GM21723 (cell line): ENCODE results near the gene DIS3L.
"Not testable (repeated sequence)": the region's sequence is repeated elsewhere in the genome, so short reads cannot be mapped to it uniquely, and the experiment has no call there.

Experiments used
- ATAC-seq: cut with Tn5 transposase; IDR thresholded peaks from one replicate; pipeline ENCODE4 v1.9.1; 2021; ENCODE audit warnings: mild to moderate bottlenecking, moderate library complexity; ENCODE audit not compliant: unreplicated experiment

The DIS3L gene

DNA sequence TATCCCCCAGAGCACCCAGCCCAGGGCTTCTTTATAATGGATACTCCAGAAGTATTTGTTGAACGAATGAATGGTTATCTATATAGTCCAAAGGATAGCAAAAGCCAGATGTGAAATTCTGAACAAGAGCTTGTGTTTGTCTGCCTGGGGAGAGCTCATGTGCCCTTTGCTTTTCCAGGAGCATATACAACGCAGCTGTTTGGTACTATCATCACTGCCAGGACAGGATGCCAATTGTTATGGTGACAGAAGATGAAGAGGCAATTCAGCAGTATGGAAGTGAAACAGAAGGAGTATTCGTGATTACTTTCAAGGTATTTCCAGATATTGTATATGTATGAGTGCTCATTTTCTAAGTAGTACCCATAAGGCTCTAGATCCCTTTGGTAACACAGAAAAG, 15.2 kb downstream of the DIS3L start:
- ATAC-seq, result no peak

GRCh38 chr15:66309828-66310227, 16.5 kb downstream of the DIS3L start:
- ATAC-seq, result no peak

DNA sequence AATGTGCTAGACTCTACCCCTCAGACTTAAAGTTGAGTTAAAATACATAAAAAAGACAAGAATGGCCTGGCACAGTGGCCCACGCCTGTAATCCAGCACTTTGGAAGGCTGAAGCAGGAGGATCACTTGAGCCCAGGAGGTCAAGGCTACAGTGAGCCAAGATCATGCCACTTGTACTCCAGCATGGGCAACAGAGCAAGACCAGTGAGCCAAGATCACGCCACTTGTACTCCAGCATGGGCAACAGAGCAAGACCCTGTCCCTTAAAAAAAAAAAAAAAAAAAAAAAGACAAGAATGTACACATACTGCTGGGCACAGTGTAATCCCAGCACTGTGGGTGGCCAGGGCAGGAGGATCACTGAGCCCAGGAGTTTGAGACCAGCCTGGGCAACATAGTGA, 17.4 kb downstream of the DIS3L start:
- ATAC-seq, result no peak

- ATAC-seq, result no peak
Observed at GRCh38 chr15:66312144-66312543, 18.8 kb downstream of the DIS3L start.

GRCh38 chr15:66323312-66323928, 30.1 kb downstream of the DIS3L start:
- no peak for ATAC-seq

GRCh38 chr15:66326051-66326450, 32.7 kb downstream of the DIS3L start:
- ATAC-seq, result no peak

DNA sequence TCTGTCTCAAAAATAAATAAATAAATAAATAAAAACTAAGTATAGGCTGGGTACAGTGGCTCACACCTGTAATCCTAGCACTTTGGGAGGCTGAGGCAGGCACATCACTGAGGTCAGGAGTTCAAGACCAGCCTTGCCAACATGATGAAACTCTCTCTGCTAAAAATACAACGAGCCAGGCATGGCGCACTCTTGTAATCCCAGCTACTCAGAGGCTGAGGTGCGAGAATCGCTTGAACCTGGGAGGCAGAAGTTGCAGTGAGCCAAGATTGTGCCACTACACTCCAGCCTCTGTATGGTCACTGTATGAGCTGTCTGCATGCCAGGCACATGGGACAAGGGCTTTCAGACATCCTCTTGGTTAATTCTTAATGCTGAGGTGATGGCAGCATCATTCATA, 34.4 kb downstream of the DIS3L start:
- ATAC-seq, result no peak

DNA sequence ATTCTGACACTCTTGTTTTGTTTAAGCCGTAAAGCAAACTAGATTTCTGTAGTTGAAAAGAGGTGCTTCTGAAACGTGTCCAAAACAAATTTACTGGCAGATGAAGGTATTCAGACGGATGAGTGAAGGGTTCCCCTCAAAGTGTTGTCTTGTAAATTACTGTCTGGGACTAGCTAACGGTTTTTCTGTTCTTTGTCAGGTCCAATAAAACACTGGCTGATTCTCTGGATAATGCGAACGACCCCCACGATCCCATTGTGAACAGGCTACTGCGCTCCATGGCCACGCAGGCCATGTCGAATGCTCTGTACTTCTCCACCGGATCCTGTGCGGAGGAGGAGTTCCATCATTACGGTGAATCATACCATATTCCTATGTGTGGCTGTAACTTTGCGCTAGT, 35.4 kb downstream of the DIS3L start:
- ATAC-seq, result no peak

DNA sequence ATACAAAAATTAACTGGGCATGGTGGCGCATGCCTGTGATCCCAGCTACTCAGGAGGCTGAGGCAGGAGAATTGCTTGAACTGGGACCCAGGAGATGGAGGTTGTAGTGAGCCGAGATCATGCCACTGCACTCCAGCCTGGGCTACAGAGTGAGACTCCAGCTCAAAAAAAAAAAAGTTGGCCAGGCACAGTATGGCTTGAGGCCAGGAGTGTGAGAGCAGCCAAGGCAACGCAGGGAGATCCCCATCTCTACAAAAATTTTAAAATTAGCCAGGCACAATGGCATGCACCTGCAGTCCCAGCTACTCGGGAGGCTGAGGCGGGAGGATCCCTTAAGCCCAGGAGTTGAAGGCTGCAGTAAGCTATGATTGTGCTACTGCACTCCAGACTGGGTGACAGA, 55.2 kb downstream of the DIS3L start:
- not testable (repeated sequence) for ATAC-seq

GRCh38 chr15:66356077-66356358, 62.6 kb downstream of the DIS3L start:
- no peak for ATAC-seq

DNA sequence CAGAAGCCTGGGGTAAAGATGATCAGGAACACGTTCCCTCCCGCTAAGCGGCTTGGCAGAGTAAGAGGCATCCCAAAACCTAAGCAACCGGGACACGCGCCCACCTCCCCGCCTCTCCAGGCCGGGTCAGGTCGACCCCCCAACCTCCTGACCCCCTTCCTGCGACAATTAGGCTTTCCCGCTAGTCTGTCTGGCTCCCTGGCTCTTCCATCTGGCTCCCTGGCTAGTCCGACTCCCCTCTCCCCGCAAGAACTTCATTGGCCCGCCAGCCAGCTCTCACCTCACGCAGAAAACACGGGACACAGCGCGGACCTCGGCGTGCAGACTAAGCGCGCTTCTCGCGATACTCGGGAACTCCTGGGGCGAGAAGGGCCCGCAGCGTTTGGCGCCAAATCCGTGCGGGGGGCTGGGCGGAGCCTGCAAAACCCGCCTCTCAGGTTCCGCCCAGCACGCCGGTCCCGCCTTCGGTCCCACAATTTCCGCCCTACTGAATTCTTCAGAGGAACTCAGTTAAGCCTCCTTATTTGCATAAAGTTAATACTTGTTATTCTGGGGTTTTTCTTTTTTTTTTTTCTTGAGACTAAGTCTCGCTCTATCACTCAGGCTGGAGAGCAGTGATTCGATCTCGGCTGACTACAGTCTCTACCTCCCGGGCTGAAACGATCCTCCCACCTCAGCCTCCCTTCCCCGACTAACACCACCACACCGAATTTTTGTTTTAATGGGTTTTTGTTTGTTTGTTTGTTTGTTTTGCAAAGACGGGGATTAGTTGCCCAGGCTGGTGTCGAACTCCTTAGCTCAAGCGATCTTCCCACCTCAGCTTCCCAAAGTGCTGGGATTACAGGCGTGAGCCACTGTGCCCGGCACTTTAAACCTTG, 63.2 kb downstream of the DIS3L start, which contains the start of gene TIPIN:
TIPIN (minus strand) TSS at position 327 of the 878 bp plus-strand sequence. CDS start 3,738 bp downstream, outside the sequence.
- peak; percentile 89 for ATAC-seq

- peak; percentile 40 for ATAC-seq
Observed at GRCh38 chr15:66359740-66360139, 66.4 kb downstream of the DIS3L start.

- not testable (repeated sequence) for ATAC-seq
Observed at GRCh38 chr15:66361745-66362460, 68.5 kb downstream of the DIS3L start.

DNA sequence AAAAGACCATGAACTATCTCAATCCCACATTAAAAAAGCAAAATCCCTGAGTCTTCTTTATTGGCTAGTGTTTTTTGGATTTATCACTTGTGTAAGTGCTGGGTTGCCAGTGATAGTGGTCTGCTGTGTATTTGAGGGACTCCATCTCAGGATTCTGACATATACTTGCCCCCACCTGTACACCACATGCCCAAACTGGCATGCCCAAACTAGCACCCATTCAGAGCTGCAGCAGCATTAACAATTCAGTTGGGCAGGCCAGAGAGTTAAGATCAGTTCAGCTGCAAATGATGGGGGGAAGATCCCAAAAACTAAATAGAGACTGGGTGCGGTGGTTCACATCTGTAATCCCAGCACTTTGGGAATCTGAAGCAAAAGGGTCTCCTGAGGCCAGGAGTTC, 69.4 kb downstream of the DIS3L start:
- ATAC-seq, result no peak

- ATAC-seq, result no peak
Observed at GRCh38 chr15:66364944-66365528, 71.7 kb downstream of the DIS3L start.

DNA sequence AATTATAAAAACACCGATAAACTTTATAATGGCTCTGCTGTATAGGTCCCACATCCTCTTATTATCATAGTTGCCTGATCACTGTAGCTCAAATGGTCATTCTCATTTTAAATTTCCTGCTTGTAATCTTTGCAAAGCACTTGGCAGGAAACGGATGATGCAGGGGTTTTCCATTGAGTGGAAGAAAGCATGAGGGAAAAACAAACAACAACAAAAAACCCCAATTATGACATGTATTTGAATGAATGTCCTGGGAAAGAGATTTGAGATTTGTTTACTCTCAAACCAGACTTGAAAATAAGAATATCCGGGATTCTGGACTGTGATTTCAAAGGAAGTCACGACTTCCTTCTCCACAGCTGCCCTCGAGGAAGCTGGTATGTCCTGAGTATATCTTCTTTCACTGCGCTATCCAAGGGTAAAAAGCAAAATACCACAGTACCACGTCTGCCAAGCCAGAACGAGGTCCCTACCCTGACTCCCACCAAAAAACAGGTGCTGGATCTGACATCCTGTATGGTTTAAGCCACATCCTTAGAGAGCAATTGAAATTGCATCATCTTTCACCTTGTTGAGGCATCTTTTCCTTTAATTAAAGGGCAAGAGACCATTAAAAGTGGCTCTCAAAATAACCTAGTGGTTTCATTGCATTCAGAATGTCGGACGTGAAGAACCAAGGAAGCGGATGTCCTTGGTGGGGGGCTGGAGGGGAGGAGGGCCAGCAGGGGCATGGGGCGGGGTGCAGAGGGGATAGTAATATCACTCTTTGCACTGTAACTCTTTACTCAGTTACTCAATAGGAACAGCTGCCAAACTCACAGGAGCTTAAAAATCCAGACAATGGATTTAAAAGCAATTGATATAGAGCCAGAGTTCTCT, 76.6 kb downstream of the DIS3L start:
- ATAC-seq, result no peak

DNA sequence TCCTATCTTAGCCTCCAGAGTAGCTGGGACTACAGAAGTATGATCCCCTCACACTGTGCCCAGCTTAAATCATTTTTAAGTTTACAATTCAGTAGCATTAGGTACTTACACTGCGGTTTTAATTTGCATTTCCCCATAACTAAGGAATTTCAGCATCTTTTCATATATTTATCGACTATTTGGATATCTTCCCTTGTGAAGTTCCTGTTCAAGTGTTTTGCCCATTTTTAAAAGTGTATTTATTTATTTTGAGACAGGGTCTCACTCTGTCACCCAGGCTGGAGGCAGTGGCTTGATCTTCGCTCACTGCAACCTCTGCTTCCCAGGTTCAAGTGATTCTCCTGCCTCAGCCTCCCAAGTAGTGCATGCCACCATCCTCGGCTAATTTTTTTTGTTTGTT, 80.8 kb downstream of the DIS3L start:
- ATAC-seq, result no peak

- ATAC-seq, result no peak
Observed at GRCh38 chr15:66378814-66379430, 85.6 kb downstream of the DIS3L start.

DNA sequence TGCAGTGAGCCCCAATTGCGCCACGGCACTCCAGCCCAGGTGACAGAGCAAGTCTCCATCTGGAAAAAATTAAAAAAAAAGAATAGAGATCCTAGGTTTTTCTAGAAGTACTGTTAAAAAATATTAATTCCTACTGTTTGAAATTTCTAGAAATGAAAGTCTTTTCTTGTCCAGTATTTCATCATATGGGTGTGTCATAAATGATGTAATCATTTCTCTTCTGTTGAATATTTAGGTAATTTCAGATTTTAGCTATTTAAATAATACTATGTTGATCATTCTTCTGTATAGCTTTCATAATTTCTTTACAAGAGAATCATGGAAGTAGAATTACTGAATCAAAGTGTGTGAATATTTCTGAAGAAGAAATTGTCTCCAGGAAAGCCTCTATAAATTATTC, 88.0 kb downstream of the DIS3L start:
- ATAC-seq, result not testable (repeated sequence)
